Measurements from ENCODE around the gene ZNF182.
"Not testable (repeated sequence)": the region's sequence is repeated elsewhere in the genome, so short reads cannot be mapped to it uniquely, and the experiment has no call there.

ZNF182 gene

GRCh38 chrX:48016583-48017310 lies 13.0 kb upstream of the ZNF182 start:
- DNase-seq (ENCODE audit: low spot score); in situ Hi-C loops (cut with MboI; ENCODE audit: low sequenced_read_pairs, unreplicated experiment): not testable (repeated sequence)

GRCh38 chrX:48009445-48009960 lies 5.7 kb upstream of the ZNF182 start:
- in situ Hi-C loops (cut with MboI; ENCODE audit: low sequenced_read_pairs, unreplicated experiment); DNase-seq (ENCODE audit: low spot score): not testable (repeated sequence)

GRCh38 chrX:48006688-48007087 lies 2.9 kb upstream of the ZNF182 start, which contains the start of gene SPACA5:
Gene SPACA5, plus strand, starts transcription at chrX:48006988. Its CDS starts 815 bp downstream, at chrX:48007803.
- DNase-seq (ENCODE audit: low spot score); in situ Hi-C loops (cut with MboI; ENCODE audit: low sequenced_read_pairs, unreplicated experiment): not testable (repeated sequence)

- DNase-seq (ENCODE audit: low spot score), result peak; percentile 25
- in situ Hi-C loops (cut with MboI; ENCODE audit: low sequenced_read_pairs, unreplicated experiment), result no loop called here
- TF ChIP-seq CTCF (IDR thresholded peaks at IDR 0.05; ENCODE audit: borderline replicate concordance, control extremely low read depth, extremely low read depth, insufficient read depth, missing control alignments), result no peak
Measured at GRCh38 chrX:48003367-48003757, 427 bp downstream of the ZNF182 start.

- in situ Hi-C loops (cut with MboI; ENCODE audit: low sequenced_read_pairs, unreplicated experiment), result no loop called here
- no peak for DNase-seq (ENCODE audit: low spot score)
- no peak for TF ChIP-seq CTCF (IDR thresholded peaks at IDR 0.05; ENCODE audit: borderline replicate concordance, control extremely low read depth, extremely low read depth, insufficient read depth, missing control alignments)
Measured at GRCh38 chrX:48002929-48003328, 860 bp downstream of the ZNF182 start.

GRCh38 chrX:48002319-48002718 lies 1.5 kb downstream of the ZNF182 start:
- in situ Hi-C loops (cut with MboI; ENCODE audit: low sequenced_read_pairs, unreplicated experiment), result no loop called here
- DNase-seq (ENCODE audit: low spot score), result no peak
- TF ChIP-seq CTCF (IDR thresholded peaks at IDR 0.05; ENCODE audit: borderline replicate concordance, control extremely low read depth, extremely low read depth, insufficient read depth, missing control alignments), result no peak

GRCh38 chrX:48001260-48001659 lies 2.5 kb downstream of the ZNF182 start:
- DNase-seq (ENCODE audit: low spot score), result no peak
- in situ Hi-C loops (cut with MboI; ENCODE audit: low sequenced_read_pairs, unreplicated experiment), result no loop called here
- no peak for TF ChIP-seq CTCF (IDR thresholded peaks at IDR 0.05; ENCODE audit: borderline replicate concordance, control extremely low read depth, extremely low read depth, insufficient read depth, missing control alignments)

GRCh38 chrX:47992669-47993068 lies 11.1 kb downstream of the ZNF182 start:
- TF ChIP-seq CTCF (IDR thresholded peaks at IDR 0.05; ENCODE audit: borderline replicate concordance, control extremely low read depth, extremely low read depth, insufficient read depth, missing control alignments), result no peak
- no peak for DNase-seq (ENCODE audit: low spot score)
- in situ Hi-C loops (cut with MboI; ENCODE audit: low sequenced_read_pairs, unreplicated experiment), result loop anchor here (25.0 kb wide), 1 partner anchor 95 kb away; no protein-coding TSS in a partner anchor
